ENCODE measurements around the gene SPHK2. TPM values are rescaled to one million over a fixed set of nuclear protein-coding genes. Genes with fewer than 3 reads are reported as not detected.
A peak's percentile ranks its signal among the peaks of the same experiment; 100 is the strongest.

SPHK2 gene
- total RNA-seq, 1 experiment from 2014 or later, result 8.6 TPM

DNA sequence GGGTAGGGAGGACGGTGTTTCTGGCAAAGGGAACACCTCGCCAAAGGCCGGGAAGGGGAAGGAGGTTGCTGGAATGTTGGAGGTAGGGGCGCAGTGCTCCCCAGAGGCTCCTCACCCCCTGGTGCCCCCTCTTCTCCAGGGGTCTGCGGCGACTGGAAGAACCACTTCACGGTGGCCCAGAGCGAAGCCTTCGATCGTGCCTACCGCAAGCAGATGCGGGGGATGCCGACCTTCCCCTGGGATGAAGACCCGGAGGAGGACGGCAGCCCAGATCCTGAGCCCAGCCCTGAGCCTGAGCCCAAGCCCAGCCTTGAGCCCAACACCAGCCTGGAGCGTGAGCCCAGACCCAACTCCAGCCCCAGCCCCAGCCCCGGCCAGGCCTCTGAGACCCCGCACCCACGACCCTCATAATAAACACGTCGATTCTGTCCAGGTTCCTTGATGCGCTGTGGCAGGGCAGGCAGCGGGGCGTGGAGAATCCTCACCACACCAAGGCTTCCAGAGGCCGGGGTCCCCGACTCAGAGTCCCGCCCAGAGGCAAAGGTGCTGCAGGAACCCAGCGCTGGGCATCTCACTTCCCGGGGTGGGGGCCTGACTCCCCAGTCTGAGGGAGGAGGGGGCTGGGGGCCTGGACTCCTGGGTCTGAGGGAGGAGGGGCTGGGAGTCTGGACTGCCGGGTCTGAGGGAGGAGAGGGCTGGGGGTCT lies 20.2 kb upstream of the SPHK2 start:
- H3K4me3 ChIP-seq, result no peak overlapping the region
- DNase-seq, result no peak
- H3K36me3 ChIP-seq, result no peaks in the 10 kb centered on the region
- H3K27me3 ChIP-seq, result 0 out of 2 replicates have a peak, but pooled peaks cover 2% of the 10 kb centered on the region
- no peaks in the 10 kb centered on the region for H3K9me3 ChIP-seq

DNA sequence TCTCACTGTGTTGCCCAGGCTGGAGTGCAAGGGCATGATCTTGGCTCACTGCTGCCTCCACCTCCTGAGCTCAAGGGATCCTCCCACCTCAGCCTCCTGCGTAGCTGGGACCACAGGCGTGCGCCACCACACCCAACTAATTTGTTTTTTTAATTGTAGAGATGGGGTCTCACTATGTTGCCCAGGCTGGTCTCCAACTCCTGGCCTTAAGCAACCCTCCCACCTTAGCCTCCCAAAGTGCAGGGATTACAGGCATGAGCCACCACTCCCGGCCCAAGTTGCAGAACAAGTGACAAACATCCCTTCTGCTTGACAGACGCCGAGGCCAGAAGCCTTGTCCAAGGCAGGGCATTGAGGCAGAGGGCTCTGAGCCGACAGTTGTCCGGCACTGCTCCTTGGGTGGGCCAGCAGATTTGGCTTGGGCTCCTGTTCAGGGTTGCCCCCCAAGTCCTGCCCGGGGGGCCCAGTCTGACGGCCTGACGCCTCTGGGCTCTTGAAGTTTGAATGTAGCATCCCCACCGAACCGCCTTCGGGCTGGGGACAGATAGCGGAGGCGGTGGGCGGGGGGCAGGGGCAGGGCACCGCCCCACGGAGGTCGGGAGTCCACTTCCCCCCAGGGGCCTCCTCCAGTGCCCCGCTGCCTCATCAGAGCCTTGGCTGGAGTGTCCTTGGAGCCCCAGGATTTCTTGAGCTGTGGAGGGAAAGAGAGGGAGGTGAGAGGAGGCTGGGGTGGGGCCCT lies 18.5 kb upstream of the SPHK2 start:
- Histone ChIP-seq H3K4me3 (no peak overlapping the region), H3K36me3 (no peaks in the 10 kb centered on the region), H3K9me3 (no peaks in the 10 kb centered on the region), H3K27me3 (0 out of 2 replicates have a peak, but pooled peaks cover 2% of the 10 kb centered on the region)
- DNase-seq, result no peak

GRCh38 chr19:48603001-48603400 lies 16.3 kb upstream of the SPHK2 start:
- 0 out of 2 replicates have a peak, but pooled peaks cover 2% of the 10 kb centered on the region for H3K27me3 ChIP-seq
- no peak overlapping the region for H3K4me3 ChIP-seq
- H3K36me3 ChIP-seq, result no peaks in the 10 kb centered on the region
- no peaks in the 10 kb centered on the region for H3K9me3 ChIP-seq
- DNase-seq, result no peak

- 0 out of 2 replicates have a peak, but pooled peaks cover 2% of the 10 kb centered on the region for H3K27me3 ChIP-seq
- no peaks in the 10 kb centered on the region for H3K9me3 ChIP-seq
- H3K36me3 ChIP-seq, result no peaks in the 10 kb centered on the region
- no peak for DNase-seq
- H3K4me3 ChIP-seq, result no peak overlapping the region
These were observed 15.9 kb upstream of the SPHK2 start for GRCh38 chr19:48603449-48603848.

GRCh38 chr19:48603850-48604249 lies 15.5 kb upstream of the SPHK2 start:
- Histone ChIP-seq H3K4me3 (no peak overlapping the region), H3K36me3 (no peaks in the 10 kb centered on the region), H3K9me3 (no peaks in the 10 kb centered on the region), H3K27me3 (0 out of 2 replicates have a peak, but pooled peaks cover 2% of the 10 kb centered on the region)
- no peak for DNase-seq

DNA sequence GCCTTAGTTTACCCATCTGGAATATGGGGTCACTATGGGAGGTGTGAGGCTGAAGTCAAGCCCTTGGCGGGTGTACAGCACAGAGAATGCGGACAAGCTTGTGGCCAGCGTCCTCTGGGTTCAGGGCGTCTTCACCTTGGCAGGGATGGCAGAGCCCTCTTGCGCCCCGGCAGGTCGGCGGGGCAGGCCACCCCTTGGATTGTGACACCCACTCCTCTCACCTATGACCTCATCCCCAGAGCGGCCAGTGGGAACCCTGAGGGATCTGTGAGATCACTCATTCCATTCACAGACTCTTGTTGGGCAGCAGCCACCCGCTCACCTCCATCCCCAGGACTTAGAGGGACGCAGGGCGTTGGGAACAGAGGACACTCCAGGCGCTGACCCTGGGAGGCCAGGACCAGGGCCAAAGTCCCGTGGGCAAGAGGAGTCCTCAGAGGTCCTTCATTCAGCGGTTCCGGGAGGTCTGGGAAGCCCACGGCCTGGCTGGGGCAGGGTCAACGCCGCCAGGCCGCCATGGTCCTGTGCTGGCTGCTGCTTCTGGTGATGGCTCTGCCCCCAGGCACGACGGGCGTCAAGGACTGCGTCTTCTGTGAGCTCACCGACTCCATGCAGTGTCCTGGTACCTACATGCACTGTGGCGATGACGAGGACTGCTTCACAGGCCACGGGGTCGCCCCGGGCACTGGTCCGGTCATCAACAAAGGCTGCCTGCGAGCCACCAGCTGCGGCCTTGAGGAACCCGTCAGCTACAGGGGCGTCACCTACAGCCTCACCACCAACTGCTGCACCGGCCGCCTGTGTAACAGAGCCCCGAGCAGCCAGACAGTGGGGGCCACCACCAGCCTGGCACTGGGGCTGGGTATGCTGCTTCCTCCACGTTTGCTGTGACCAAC lies 12.6 kb upstream of the SPHK2 start, which contains the start of gene SPACA4:
TSS of gene SPACA4 (plus strand) at position 280 of the 896 bp plus-strand sequence. CDS start at position 517, 237 bp downstream.
- Histone ChIP-seq H3K9me3 (no peaks in the 10 kb centered on the region), H3K4me3 (no peak within 1 kb of the TSS), H3K36me3 (no peaks in the 10 kb centered on the region), H3K27me3 (no peaks in the 10 kb centered on the region)
- no peak for DNase-seq

- Histone ChIP-seq H3K36me3 (no peaks in the 10 kb centered on the region), H3K9me3 (no peaks in the 10 kb centered on the region), H3K4me3 (no peak overlapping the region), H3K27me3 (no peaks in the 10 kb centered on the region)
- no peak for DNase-seq
These were observed 11.9 kb upstream of the SPHK2 start for GRCh38 chr19:48607359-48607755.

- no peaks in the 10 kb centered on the region for H3K27me3 ChIP-seq
These were observed 10.5 kb upstream of the SPHK2 start for GRCh38 chr19:48608798-48609263.

DNA sequence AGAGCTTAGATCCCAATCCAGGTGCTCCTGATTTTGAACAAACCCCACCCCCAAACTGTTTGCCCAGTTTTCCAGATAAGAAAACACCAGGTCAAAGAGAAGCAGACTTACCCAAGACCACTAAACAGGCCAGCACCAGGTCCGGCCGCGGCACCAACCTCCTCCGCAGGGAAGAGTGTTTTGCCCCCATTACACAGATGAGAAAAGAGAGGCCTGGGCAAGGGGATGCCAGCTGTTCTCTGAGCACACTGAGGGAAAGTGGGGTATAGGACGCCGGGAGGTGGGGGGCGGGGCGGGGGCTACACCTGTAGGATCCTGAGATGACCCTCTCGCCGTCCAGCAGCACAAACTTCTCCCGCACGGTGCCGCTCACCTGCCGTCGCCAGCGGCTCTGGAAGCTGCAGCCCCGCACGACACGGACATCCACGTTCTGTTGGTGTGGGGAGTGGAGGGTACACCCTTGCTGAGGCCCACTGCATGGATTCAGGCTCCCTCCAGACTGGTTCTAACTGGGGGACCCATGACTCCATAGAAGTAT lies 9.7 kb upstream of the SPHK2 start:
- no peak for DNase-seq
- H3K36me3 ChIP-seq, result peaks cover 6% of the 10 kb centered on the region
- H3K9me3 ChIP-seq, result no peaks in the 10 kb centered on the region
- no peak overlapping the region for H3K4me3 ChIP-seq
- H3K27me3 ChIP-seq, result no peaks in the 10 kb centered on the region

More at GRCh38 chr19:48608798-48609263, 10.5 kb upstream of the SPHK2 start:
- H3K4me3 ChIP-seq, result no peak overlapping the region
- peak; percentile 60 for DNase-seq
- H3K36me3 ChIP-seq, result no peaks in the 10 kb centered on the region
- H3K9me3 ChIP-seq, result no peaks in the 10 kb centered on the region

GRCh38 chr19:48611872-48612271 lies 7.4 kb upstream of the SPHK2 start:
- Histone ChIP-seq H3K36me3 (peaks cover 28% of the 10 kb centered on the region), H3K4me3 (no peak overlapping the region), H3K9me3 (no peaks in the 10 kb centered on the region), H3K27me3 (no peaks in the 10 kb centered on the region)
- DNase-seq, result no peak

- Histone ChIP-seq H3K9me3 (no peaks in the 10 kb centered on the region), H3K27me3 (no peaks in the 10 kb centered on the region), H3K36me3 (peaks cover 42% of the 10 kb centered on the region), H3K4me3 (no peak overlapping the region)
- no peak for DNase-seq
These were observed 6.1 kb upstream of the SPHK2 start for GRCh38 chr19:48613024-48613851.

DNA sequence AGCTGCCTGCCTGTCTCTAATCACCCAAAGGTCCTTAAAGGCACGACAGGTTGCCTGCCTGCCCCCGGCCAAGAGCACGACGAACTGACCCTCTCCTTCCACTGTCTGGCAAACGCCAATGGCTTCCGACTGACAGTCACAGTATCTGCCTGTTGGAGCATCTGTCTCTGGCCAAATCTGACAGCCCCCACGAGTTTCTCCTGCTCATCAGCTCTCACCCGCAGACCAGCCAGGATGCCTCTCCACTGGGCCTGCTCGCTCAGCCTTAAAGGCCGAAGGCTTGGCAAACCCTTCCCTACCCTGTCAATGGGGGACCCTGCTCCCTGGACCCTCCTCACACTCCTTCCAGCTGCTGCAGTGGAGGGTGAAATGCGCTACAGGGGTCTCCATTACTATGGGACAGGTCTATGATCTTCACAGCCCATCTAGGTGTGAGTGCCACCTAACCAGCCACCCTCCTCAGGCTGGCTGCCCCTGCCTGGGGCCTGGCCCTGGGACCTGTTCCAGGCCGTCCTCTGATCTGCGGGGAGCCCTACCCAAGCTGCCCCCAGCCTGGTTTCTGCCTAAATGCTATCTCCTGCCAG lies 5.4 kb upstream of the SPHK2 start:
- DNase-seq, result no peak
- Histone ChIP-seq H3K27me3 (no peaks in the 10 kb centered on the region), H3K4me3 (no peak overlapping the region), H3K36me3 (peaks cover 47% of the 10 kb centered on the region), H3K9me3 (no peaks in the 10 kb centered on the region)

GRCh38 chr19:48614436-48615230 lies 4.7 kb upstream of the SPHK2 start, which contains the start of gene FAM83E:
TSS of gene FAM83E (minus strand) at chr19:48615076. CDS start at chr19:48613372, 1,704 bp downstream.
- Histone ChIP-seq H3K36me3 (peaks cover 47% of the 10 kb centered on the region), H3K4me3 (no peak within 1 kb of the TSS), H3K27me3 (no peaks in the 10 kb centered on the region), H3K9me3 (no peaks in the 10 kb centered on the region)
- DNase-seq, result no peak

- Histone ChIP-seq H3K4me3 (no peak overlapping the region), H3K27me3 (no peaks in the 10 kb centered on the region), H3K36me3 (peaks cover 47% of the 10 kb centered on the region), H3K9me3 (no peaks in the 10 kb centered on the region)
- no peak for DNase-seq
These were observed 3.9 kb upstream of the SPHK2 start for GRCh38 chr19:48615231-48616040.
